ENCODE measurements around the gene IRF9.

GRCh38 chr14:24145219-24145618 is 15.8 kb upstream of the IRF9 start:
- TF ChIP-seq, protein P1, sequence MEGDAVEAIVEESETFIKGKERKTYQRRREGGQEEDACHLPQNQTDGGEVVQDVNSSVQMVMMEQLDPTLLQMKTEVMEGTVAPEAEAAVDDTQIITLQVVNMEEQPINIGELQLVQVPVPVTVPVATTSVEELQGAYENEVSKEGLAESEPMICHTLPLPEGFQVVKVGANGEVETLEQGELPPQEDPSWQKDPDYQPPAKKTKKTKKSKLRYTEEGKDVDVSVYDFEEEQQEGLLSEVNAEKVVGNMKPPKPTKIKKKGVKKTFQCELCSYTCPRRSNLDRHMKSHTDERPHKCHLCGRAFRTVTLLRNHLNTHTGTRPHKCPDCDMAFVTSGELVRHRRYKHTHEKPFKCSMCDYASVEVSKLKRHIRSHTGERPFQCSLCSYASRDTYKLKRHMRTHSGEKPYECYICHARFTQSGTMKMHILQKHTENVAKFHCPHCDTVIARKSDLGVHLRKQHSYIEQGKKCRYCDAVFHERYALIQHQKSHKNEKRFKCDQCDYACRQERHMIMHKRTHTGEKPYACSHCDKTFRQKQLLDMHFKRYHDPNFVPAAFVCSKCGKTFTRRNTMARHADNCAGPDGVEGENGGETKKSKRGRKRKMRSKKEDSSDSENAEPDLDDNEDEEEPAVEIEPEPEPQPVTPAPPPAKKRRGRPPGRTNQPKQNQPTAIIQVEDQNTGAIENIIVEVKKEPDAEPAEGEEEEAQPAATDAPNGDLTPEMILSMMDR (IDR thresholded peaks at IDR 0.05 in 8 of 11, conservative IDR thresholded peaks at IDR 0.05 in 3 of 11): no peak
- TF ChIP-seq POLR2AphosphoS5 (IDR thresholded peaks at IDR 0.05) (no peak), POLR2A (IDR thresholded peaks at IDR 0.05) (no peak)

Data from spleen (tissue), 7 donors.